HG02938 (cell line): ENCODE measurements around the gene PPDPF.
A peak's percentile ranks its signal among the peaks of the same experiment; 100 is the strongest.

ENCODE experiments used
- ATAC-seq: cut with Tn5 transposase; IDR thresholded peaks from one replicate; pipeline ENCODE4 v1.9.1; 2021; ENCODE audit warnings: mild to moderate bottlenecking, moderate library complexity; ENCODE audit not compliant: unreplicated experiment

The PPDPF gene

DNA sequence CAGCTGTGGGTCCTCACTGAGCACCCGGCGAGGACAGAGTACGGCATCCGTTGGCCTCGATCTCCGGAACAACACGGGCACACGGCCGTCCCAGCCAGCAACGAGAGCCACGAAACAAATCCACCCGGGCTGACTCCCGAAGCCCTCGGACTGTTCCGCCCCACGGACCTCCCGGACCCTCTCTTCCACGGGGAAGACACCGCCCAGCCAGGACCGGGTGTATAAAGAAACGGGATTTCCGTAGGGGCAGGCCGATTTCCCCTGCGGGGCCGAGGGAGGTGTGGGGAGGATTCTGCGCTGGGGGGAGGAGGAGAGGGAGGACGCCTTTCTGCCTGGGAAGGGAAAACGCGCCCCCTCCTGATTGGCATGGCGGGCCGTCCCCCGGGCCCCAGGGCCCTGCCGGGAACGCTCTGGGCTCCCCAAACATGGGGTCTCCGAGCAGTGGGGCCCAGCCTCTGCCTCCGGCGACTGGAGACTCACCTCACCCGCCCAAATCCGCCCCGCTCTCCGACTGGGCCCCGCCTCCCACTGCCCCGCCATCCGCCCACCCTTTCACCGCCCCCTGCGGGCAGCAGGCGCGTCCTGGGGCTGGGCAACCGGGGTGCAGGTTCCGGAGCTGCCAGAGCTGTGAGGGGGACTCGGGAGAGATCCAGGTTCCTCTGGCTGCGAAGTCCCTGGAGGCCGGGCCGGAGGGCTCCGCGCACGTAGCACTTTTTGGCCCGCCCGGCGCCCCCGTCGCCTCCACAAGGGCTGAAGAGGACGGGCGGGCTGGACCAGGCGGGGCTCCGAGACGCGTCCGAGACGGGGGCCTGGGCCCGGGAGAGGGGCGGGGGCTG lies 679 bp upstream of the PPDPF start:
- ATAC-seq: peak; percentile 41

DNA sequence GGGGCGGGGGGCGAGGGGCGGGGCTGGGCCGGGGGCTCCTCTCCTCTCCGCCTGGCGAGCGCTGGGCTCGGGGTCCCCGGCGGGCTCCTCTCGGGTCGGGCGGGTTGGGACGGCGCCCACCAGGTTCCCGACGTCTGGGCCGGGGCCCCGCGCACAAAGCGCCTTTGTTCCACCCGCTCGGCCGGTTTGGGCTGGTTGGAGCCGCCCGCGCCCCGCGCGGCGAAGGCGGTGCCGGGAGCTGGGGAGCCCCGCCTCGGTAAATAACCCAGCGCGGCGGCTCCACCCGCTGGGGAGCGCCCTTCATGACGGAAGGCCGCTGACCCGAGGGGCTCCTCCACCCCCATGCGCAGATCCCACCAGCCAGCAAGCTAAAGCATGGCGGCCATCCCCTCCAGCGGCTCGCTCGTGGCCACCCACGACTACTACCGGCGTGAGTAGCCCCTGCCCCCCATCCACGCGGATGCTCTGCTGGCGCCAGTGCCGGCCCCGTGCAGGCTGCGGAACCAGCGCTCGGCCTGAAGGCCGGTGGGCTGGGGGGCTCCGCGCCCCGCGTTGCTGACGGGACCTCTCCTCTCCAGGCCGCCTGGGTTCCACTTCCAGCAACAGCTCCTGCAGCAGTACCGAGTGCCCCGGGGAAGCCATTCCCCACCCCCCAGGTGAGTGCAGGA lies 503 bp downstream of the PPDPF start:
- peak; percentile 34 for ATAC-seq

GRCh38 chr20:63521602-63522001 lies 1.0 kb downstream of the PPDPF start:
- no peak for ATAC-seq

DNA sequence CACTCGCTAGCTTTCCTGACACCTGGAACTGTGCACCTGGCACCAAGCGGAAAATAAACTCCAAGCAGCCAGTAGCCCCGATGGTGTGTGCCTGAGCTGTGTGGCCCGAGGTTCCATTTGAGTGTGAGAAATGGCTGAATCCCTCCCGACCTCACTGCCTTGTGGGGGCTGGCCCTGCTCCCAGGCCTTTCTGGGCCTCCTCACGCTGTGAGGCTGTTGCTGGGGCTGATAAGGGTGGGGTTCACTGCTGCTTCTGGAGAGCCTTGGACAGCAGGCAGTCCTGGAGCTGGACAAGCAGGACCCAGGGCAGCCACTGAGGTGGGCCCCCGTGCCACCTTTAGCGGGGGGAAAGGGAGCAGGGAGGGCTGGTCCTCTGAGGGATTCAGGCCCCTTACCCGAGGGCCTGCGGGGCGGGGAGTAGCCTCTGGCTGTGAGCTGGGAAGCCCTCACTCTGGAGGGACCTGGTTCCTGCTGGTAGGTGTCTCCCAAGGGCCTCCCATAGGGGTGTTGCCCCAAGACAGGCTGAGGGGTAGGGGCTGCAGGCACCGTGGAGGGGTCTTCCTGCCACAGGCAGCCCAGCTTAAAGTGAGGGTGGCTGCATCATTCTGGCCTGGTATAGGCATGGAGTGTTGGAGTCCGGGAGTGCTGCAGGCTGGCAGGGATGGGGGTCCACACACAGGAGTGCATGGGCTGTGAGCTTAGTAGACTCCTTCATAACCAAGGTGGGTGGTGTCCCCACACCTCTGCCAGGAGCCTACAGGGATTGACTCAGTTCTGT lies 1.7 kb downstream of the PPDPF start:
- no peak for ATAC-seq

DNA sequence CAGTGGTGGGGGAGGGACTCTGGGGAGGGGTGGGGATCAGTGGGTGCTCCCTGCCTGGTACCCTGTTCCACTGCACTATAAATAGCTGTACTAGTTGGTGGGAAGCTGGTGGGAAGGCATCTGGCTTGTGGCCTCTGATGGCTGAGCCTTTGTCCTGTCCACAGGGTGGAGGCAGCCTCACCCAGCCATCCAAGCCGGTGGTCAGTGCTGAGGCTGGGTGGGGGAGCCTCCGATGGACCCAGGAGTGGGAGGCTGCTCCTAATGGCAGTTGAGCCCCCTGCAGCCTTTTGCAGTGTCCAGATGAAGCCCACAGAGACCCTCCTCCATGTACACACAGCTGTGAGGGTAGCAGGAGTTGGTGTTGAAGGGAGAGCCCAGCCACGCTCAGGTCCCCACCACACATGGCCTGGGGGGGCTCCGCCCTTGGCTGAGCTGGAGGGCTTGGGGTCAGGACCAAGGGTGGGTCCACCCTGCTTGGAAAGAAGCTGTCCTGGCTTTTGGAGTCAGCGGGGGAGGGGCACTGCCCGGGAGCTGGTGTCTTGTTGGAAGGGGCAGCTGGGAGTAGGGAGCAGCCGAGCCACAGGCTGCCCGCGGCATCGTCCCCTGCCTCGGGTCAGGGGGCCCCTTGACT lies 2.5 kb downstream of the PPDPF start:
- no peak for ATAC-seq

DNA sequence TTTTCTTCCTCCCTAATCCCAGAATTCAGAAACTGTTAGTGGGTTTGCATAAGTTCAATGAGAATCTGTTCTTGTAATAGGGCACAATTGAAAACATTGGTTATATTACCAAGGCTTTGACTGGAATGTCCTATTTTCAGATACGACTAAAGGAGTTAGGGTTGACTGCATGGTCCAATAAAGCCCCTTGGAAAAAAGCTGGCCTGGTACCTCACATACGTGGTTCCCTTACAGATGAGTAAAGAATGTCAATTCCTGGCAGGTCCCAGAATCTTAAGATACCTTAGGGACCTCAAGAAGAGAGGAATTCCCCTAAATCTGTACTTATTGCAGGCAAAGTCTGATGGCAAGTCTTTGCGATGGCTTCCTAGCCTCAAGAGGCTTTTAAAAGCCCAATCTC lies 4.6 kb downstream of the PPDPF start:
- no peak for ATAC-seq

DNA sequence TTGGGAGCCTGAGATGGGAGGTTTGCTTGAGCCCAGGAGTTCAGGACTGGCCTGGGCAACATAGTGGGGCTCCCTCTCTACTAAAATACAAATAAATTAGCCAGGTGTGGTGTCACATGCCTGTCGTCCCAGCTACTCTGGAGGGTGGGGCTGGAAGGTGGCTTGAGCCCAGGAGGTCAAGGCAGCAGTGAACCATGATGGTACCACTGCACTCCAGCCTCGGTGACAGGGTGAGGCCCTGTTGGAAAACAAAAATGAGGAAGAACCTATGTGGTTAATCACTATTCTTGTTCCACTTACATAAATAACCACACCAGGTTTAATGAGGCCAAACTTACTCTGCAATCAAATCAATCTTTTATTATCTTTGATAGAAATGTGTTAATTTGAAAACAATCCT lies 5.4 kb downstream of the PPDPF start:
- no peak for ATAC-seq

DNA sequence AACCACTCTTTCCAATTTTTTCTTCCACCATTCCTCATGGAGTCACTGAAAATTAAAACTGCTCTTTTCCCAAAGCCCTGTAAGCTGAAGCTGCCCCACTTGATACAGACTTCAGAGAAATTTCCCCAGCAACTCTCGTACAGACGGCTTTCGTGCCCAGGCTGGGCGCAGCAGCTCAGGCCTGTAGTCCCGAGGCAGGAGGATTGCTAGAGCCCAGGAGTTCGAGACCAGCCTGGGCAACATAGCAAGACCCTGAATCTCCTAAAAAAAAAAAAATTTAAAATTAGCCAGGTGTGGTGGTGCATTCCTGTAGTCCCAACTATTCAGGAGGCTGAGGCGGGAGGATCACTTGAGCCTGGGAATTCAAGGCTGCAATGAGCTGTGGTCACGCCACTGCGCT lies 6.6 kb downstream of the PPDPF start:
- no peak for ATAC-seq

- no peak for ATAC-seq
Observed at GRCh38 chr20:63529180-63529860, 8.8 kb downstream of the PPDPF start.

- no peak for ATAC-seq
Observed at GRCh38 chr20:63529861-63530787, 9.6 kb downstream of the PPDPF start.

DNA sequence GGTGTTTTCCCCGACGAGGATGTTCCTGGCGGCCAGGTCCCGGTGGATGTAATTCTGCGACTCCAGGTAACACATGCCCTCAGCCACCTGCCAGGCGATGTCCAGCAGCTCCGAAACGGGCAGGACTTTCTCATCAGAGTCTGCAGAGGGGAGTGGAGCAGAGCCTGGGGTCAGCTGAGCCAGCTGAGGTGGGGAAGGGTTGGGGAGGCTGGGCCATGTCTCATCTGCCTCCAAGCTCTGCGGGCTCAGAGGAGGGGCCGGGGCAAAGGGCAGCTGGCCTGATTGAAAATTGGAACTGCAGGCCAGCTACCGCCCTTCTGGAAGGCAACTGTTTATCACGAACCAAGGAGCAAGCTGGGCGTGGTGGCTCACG lies 10.2 kb downstream of the PPDPF start:
- no peak for ATAC-seq

GRCh38 chr20:63531686-63532448 lies 11.3 kb downstream of the PPDPF start:
- no peak for ATAC-seq

DNA sequence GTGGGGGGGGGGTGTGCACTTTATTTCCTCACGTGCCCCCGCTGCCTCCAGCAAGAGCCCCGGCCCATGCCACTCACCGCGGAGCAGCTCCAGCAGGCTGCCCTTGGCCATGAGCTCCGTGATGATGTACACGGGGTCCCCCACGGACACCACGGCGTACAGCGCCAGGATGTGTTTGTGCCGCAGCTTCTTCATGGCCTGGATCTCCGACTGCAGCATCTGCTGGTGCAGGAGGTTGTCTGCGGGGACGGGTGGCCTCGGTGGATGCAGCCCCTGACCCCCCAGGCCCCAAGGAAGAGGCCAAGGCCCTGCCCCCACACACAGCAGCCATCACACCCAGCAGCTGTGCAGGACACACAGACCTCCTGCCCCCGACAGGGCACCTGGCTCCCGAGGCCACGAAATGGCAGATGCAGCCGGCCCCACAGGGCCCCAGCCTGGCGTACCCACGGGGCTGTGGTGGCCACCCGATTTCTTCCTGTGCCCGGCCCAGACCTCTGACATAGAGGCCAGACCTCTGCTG lies 11.9 kb downstream of the PPDPF start:
- no peak for ATAC-seq

- ATAC-seq: no peak
Observed at GRCh38 chr20:63533388-63533787, 12.8 kb downstream of the PPDPF start.

DNA sequence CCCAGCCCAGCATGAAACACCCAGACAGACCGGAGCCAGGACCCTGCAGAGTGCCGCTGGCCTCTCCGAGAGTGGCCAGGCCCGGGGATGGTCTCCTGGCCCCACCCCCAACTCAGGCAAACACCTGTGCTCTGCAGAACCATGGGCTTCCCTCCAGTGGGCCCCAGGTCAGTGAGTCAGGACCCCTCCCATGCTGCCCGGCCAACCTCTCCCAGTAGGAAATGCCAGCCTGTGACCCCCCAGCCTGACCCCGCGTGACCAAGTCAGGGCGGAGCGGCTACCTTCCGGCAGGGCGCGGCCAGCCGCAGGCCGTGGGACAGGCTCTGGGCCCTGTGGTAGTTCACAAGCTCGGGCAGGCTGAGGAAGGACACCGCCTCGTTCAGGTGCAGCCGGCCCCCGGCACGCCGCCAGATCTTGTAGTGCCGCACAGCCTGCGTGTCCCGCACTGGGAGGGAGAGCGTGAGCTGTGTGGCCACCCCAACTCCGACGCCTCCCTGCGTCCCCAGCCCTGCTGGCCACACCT lies 13.4 kb downstream of the PPDPF start:
- ATAC-seq: no peak

- ATAC-seq: no peak
Observed at GRCh38 chr20:63534427-63534830, 13.9 kb downstream of the PPDPF start.

GRCh38 chr20:63534831-63535651 lies 14.5 kb downstream of the PPDPF start:
- no peak for ATAC-seq
